Motor neuron (in vitro differentiated cells): ENCODE data around the gene TBC1D9B. TPM values are rescaled to one million over a fixed set of nuclear protein-coding genes. Genes with fewer than 3 reads are reported as not detected.

Experiments used
- ATAC-seq, 8 experiments: fragments of 200-7000 bp; cut with Tn5 transposase; replicated peaks in 6 of 8; 2 replicates each; pipeline ENCODE4 v1.8.0; 2021; ENCODE audit warnings: mild to moderate bottlenecking in 8 of 8, moderate library complexity in 8 of 8
- H3K27ac ChIP-seq, 2 donors: fragments of 250-450 bp; sonication (Bioruptor Pico); 2 replicates each; pipeline ENCODE4 v1.9.0; 2021; ENCODE audit warnings: antibody characterized with exemption in 2 of 2, mild to moderate bottlenecking in 2 of 2, moderate library complexity in 1 of 2
- H3K4me1 ChIP-seq, 2 donors: fragments of 250-450 bp; sonication (Bioruptor Pico); replicated peaks in 1 of 2; 2 replicates each; pipeline ENCODE4 v1.6.1; 2021; ENCODE audit warnings: antibody characterized with exemption in 2 of 2, mild to moderate bottlenecking in 2 of 2, moderate library complexity in 1 of 2
- H3K4me3 ChIP-seq, 5 donors: fragments of 250-450 bp; sonication (Bioruptor Pico); 2 replicates each; pipeline ENCODE4 v1.9.0; 2021; ENCODE audit warnings: antibody characterized with exemption in 5 of 5, mild to moderate bottlenecking in 5 of 5, moderate library complexity in 4 of 5
- WGBS, 10 experiments: fragments of 450-650 bp; shearing (Covaris generic); methylation state at CpG; one replicate each; pipeline ENCODE4 v1.0.0; 2022; 5-methylcytosine and 5-hydroxymethylcytosine counted together
- in situ Hi-C, 9 experiments: fragments of 400-800 bp; cut with MboI; loops; one replicate each; pipeline ENCODE4 v1.15.0; 2021; ENCODE audit warnings: low sequenced_read_pairs in 9 of 9, low pct_unique_long_range_greater_than_20kb in 2 of 9; ENCODE audit not compliant: unreplicated experiment in 9 of 9
- total RNA-seq, 8 experiments: library from RNA; unstranded; fragments of 300-600 nt; gene quantifications; 2 replicates each; pipeline versions ENCODE4 v1.2.3 to v1.2.4, GENCODE V29; 2022

The TBC1D9B gene
- 100 to 1,000 TPM in 1 of 8 experiments, 10 to 100 TPM in 7; 29.6 to 103 (median 49.0) TPM for total RNA-seq

GRCh38 chr5:179907556-179908324 lies at the start of gene TBC1D9B:
Gene TBC1D9B, minus strand, starts transcription at chr5:179907897. Its CDS starts 76 bp downstream, at chr5:179907821.
- in situ Hi-C loops, result loop anchor here in 1 of 9 experiments (25.0 kb wide), 1 partner anchor 180 kb away; no protein-coding TSS in a partner anchor
- Histone ChIP-seq H3K4me3 (peak within 1 kb of the TSS; percentile 61 to 93 (median 66)), H3K27ac (peak within 1 kb of the TSS; percentile 37 to 74), H3K4me1 (peaks cover 7% of the 10 kb centered on the region in 2 donors)
- ATAC-seq, result peak; percentile 86 to 95 (median 92)
- WGBS, 10 experiments, result 0 to 80% (median 26%) methylated on average over 1 to 16 of the region's 105 CpGs; no CpG with 5 or more reads in 4 of the 10 experiments

GRCh38 chr5:179955630-179956029 lies 47.9 kb upstream of the TBC1D9B start:
- Histone ChIP-seq H3K4me1 (no peaks in the 10 kb centered on the region), H3K4me3 (no peak overlapping the region), H3K27ac (no peak overlapping the region)
- in situ Hi-C loops, result no loop called here
- no peak for ATAC-seq
- WGBS, 10 experiments, result 60 to 100% (median 88%) methylated on average over 1 to 2 of the region's 2 CpGs; no CpG with 5 or more reads in 3 of the 10 experiments

DNA sequence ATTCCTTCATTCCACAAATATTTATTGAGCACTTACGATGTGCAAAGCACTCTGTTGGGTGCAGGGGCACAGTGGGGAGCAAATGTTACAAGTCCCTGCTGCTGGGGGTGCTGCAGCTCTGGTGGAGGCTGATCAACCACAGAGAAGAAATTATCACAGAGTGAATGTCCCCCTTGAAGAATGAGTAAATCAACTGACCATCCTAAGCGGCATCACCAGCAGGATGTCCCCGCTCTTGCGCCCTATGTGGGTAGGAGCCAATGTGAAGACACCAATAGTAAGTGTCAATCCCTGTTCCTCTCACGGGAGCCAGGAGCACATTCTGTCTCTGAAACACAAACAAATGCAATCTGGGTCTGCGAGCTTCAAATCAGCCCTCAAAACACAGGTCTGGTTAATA lies 47.4 kb upstream of the TBC1D9B start:
- no peak overlapping the region for H3K27ac ChIP-seq
- ATAC-seq, result no peak
- H3K4me1 ChIP-seq, result no peaks in the 10 kb centered on the region
- in situ Hi-C loops, result no loop called here
- H3K4me3 ChIP-seq, result no peak overlapping the region
- 70 to 100% (median 91%) methylated on average over 2 to 6 of the region's 6 CpGs for WGBS, 10 experiments

- ATAC-seq, result no peak
- Histone ChIP-seq H3K4me1 (no peaks in the 10 kb centered on the region), H3K27ac (no peak overlapping the region), H3K4me3 (no peak overlapping the region)
- 50 to 100% (median 94%) methylated on average over 1 to 6 of the region's 6 CpGs for WGBS, 10 experiments
- in situ Hi-C loops, result no loop called here
These were observed 46.7 kb upstream of the TBC1D9B start for GRCh38 chr5:179954434-179954833.

- Histone ChIP-seq H3K27ac (no peak overlapping the region), H3K4me1 (no peaks in the 10 kb centered on the region), H3K4me3 (no peak overlapping the region)
- in situ Hi-C loops, result no loop called here
- no peak for ATAC-seq
- 91 to 100% (median 100%) methylated on average over 2 to 4 of the region's 4 CpGs; no CpG with 5 or more reads in 3 of the 10 experiments for WGBS, 10 experiments
These were observed 46.3 kb upstream of the TBC1D9B start for GRCh38 chr5:179953987-179954386.

DNA sequence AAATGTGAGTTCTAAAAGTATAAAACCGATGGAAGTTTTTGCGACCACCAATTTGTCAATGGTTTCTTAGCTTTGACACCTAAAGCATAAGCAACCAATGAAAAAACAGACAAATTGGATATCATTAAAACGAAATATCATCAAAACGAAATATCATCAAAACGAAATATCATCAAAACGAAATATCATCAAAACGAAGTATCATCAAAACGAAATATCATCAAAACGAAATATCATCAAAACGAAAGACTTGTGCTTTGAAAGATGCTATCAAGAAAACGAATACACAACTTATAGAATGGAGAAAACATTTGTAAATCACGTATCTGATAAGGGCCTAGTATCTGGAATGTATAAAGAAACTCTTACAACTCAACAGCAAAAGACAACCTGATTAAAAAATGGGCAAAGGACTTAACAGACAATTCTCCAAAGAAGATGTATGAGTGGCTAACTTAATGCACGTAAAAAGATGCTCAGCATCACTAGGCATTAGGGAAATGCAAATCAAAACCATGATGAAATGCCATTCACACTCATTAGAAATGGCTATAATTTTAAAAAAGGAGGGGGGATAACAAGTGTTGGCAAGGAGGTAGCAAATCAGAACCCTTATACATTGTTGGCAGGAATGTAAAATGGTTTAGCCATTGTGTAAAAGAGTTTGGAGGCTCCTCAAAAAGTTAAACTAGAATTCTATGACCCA lies 29.4 kb upstream of the TBC1D9B start:
- in situ Hi-C loops, result no loop called here
- WGBS, 10 experiments, result 56 to 99% (median 81%) methylated on average over 5 to 13 of the region's 13 CpGs
- ATAC-seq, result no peak
- no peak overlapping the region for H3K4me3 ChIP-seq
- H3K4me1 ChIP-seq, result no peaks in the 10 kb centered on the region
- H3K27ac ChIP-seq, result no peak overlapping the region

DNA sequence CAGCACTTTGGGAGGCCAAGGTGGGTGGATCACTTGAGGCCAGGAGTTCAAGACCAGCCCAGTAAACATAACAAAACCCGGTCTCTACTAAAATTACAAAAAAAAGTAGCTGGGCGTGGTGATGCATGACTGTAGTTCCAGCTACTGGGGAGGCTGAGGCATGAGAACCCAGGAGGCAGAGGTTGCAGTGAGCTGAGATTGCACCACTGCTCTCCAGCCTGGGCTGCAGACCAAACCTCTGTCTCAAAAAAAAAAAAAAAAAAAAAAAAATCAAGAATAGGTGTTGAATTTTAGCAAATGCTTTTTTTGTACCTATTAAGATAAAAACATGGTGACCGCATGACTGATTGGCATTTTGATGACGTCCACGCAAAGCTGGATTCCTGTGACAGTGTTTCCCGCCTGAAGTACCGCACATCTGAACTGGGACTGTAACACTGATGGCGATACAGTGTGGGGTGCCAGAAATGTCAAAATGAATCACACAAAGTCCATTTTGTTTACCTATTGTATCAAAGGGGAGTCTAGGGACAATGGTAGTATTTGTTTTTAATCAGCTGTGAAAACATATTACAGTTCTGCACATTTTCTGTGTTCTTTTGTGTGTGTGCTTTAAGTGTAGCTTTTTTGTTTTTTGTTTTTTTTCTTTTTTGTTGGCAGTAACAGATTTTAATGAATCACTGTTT lies 23.2 kb upstream of the TBC1D9B start:
- ATAC-seq, result no peak
- in situ Hi-C loops, result no loop called here
- WGBS, 10 experiments, result 80 to 100% (median 98%) methylated on average over 1 to 8 of the region's 8 CpGs; no CpG with 5 or more reads in 3 of the 10 experiments
- Histone ChIP-seq H3K4me3 (no peak overlapping the region), H3K27ac (no peak overlapping the region), H3K4me1 (no peaks in the 10 kb centered on the region)

DNA sequence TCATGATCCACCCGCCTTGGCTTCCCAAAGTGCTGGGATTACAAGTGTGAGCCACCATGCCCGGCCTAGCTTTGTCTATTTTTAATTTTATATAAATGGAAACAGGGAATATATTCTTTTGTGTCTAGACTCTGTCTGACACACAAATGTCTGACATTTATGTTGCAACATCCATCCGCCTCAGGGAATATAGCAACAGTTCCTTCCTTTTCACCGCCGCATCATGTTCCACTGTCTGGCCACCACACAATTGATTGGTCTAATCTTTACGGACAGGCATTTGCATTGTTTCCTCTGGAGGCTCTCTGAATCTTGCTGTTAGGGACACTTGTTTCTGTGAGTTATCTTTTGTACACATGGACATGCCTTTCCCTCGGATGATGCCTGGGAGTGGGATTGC lies 20.1 kb upstream of the TBC1D9B start:
- Histone ChIP-seq H3K27ac (no peak overlapping the region), H3K4me3 (no peak overlapping the region), H3K4me1 (no peaks in the 10 kb centered on the region)
- no peak for ATAC-seq
- in situ Hi-C loops, result no loop called here
- WGBS, 10 experiments, result 80 to 100% (median 94%) methylated on average over 2 to 6 of the region's 7 CpGs; no CpG with 5 or more reads in 2 of the 10 experiments

- in situ Hi-C loops, result no loop called here
- 53 to 98% (median 67%) methylated on average over 1 to 7 of the region's 8 CpGs; no CpG with 5 or more reads in 5 of the 10 experiments for WGBS, 10 experiments
These were observed 19.0 kb upstream of the TBC1D9B start for GRCh38 chr5:179926657-179927056.

GRCh38 chr5:179923436-179923835 lies 15.7 kb upstream of the TBC1D9B start:
- ATAC-seq, result no peak
- Histone ChIP-seq H3K27ac (no peak overlapping the region), H3K4me1 (no peaks in the 10 kb centered on the region), H3K4me3 (no peak overlapping the region)
- WGBS, 10 experiments, result 0 to 98% (median 75%) methylated on average over 1 to 6 of the region's 6 CpGs; no CpG with 5 or more reads in 2 of the 10 experiments
- in situ Hi-C loops, result loop anchor here in 1 of 9 experiments (25.0 kb wide), 1 partner anchor 164 kb away; no protein-coding TSS in a partner anchor

More at GRCh38 chr5:179926657-179927056, 19.0 kb upstream of the TBC1D9B start:
- H3K27ac ChIP-seq, result no peak overlapping the region
- H3K4me1 ChIP-seq, result no peaks in the 10 kb centered on the region
- ATAC-seq, result no peak
- H3K4me3 ChIP-seq, result no peak overlapping the region

GRCh38 chr5:179920175-179920574 lies 12.5 kb upstream of the TBC1D9B start:
- no peak for ATAC-seq
- in situ Hi-C loops, result loop anchor here in 1 of 9 experiments (25.0 kb wide), 1 partner anchor 167 kb away; no protein-coding TSS in a partner anchor
- no peak overlapping the region for H3K27ac ChIP-seq
- no peak overlapping the region for H3K4me3 ChIP-seq
- 0 to 90% (median 65%) methylated on average over 1 to 4 of the region's 4 CpGs; no CpG with 5 or more reads in 3 of the 10 experiments for WGBS, 10 experiments
- no peaks in the 10 kb centered on the region for H3K4me1 ChIP-seq

DNA sequence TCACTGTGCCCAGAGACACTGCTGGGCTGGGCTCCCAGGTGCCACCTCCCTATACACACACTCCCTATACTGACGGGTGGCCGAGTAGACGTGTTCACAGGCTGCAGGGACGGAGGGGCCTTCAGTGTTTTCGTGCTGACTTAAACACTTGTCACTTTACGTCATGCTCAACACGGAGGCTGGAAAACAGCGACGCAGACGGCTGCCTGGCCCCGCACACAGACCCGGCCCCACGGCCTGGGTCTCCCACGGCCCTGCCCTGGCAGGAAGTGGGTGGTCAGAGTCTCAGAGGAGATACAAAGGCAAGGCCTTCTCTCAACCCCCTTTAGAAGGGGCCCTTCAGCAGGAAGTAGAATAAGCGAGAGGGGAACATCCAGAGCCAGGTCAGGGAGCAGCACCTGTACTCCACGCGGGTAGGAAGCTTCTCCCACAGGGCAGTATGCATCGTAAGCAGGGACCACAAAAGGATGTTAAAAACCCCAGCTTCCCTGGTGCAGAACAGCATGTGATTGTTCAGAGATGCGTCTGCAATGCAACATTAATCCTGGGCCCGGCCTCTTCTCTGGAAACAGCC lies 11.9 kb upstream of the TBC1D9B start:
- WGBS, 10 experiments, result 60 to 80% (median 63%) methylated on average over 1 to 8 of the region's 20 CpGs; no CpG with 5 or more reads in 4 of the 10 experiments
- Histone ChIP-seq H3K4me3 (no peak overlapping the region), H3K4me1 (no peaks in the 10 kb centered on the region), H3K27ac (no peak overlapping the region)
- in situ Hi-C loops, result loop anchor here in 1 of 9 experiments (25.0 kb wide), 1 partner anchor 168 kb away; no protein-coding TSS in a partner anchor
- ATAC-seq, result no peak
